HG03039 (cell line): ENCODE measurements around the gene SBF2.
"Not testable (repeated sequence)": the region's sequence is repeated elsewhere in the genome, so short reads cannot be mapped to it uniquely, and the experiment has no call there.

ENCODE experiments used
- ATAC-seq: cut with Tn5 transposase; IDR thresholded peaks from one replicate; pipeline ENCODE4 v1.9.1; 2021; ENCODE audit warnings: mild to moderate bottlenecking, moderate library complexity; ENCODE audit not compliant: unreplicated experiment

Gene SBF2

GRCh38 chr11:10023212-10023611 lies 270.8 kb downstream of the SBF2 start:
- no peak for ATAC-seq

GRCh38 chr11:10022764-10023163 lies 271.3 kb downstream of the SBF2 start:
- ATAC-seq, result no peak

- no peak for ATAC-seq
These were observed 272.5 kb downstream of the SBF2 start for GRCh38 chr11:10021563-10021962.

GRCh38 chr11:10019906-10020682 lies 273.9 kb downstream of the SBF2 start:
- ATAC-seq, result no peak

- no peak for ATAC-seq
These were observed 276.1 kb downstream of the SBF2 start for GRCh38 chr11:10017911-10018310.

GRCh38 chr11:10017050-10017449 lies 277.0 kb downstream of the SBF2 start:
- no peak for ATAC-seq

- no peak for ATAC-seq
These were observed 282.0 kb downstream of the SBF2 start for GRCh38 chr11:10012068-10012467.

- ATAC-seq, result no peak
These were observed 288.0 kb downstream of the SBF2 start for GRCh38 chr11:10005955-10006525.

- no peak for ATAC-seq
These were observed 289.4 kb downstream of the SBF2 start for GRCh38 chr11:10004526-10005113.

GRCh38 chr11:10002221-10002620 lies 291.8 kb downstream of the SBF2 start:
- no peak for ATAC-seq

- no peak for ATAC-seq
These were observed 301.7 kb downstream of the SBF2 start for GRCh38 chr11:9992306-9992705.

- ATAC-seq, result no peak
These were observed 303.6 kb downstream of the SBF2 start for GRCh38 chr11:9990221-9990973.

GRCh38 chr11:9987303-9987702 lies 306.7 kb downstream of the SBF2 start:
- ATAC-seq, result not testable (repeated sequence)

- no peak for ATAC-seq
These were observed 311.0 kb downstream of the SBF2 start for GRCh38 chr11:9982796-9983579.

- no peak for ATAC-seq
These were observed 311.8 kb downstream of the SBF2 start for GRCh38 chr11:9982127-9982795.

GRCh38 chr11:9980931-9981330 lies 313.1 kb downstream of the SBF2 start:
- ATAC-seq, result no peak

GRCh38 chr11:9977554-9977953 lies 316.5 kb downstream of the SBF2 start:
- ATAC-seq, result no peak

GRCh38 chr11:9974375-9974774 lies 319.6 kb downstream of the SBF2 start:
- no peak for ATAC-seq

GRCh38 chr11:9973921-9974320 lies 320.1 kb downstream of the SBF2 start:
- no peak for ATAC-seq

GRCh38 chr11:9972989-9973388 lies 321.0 kb downstream of the SBF2 start:
- no peak for ATAC-seq
